Measurements from ENCODE around the gene AP3S2.
"Not testable (repeated sequence)": the region's sequence is repeated elsewhere in the genome, so short reads cannot be mapped to it uniquely, and the experiment has no call there.

Gene AP3S2

GRCh38 chr15:89799918-89800498 is 93.8 kb downstream of the AP3S2 start:
- DNase-seq, result no peak

GRCh38 chr15:89799011-89799911 is 94.5 kb downstream of the AP3S2 start:
- no peak for DNase-seq

GRCh38 chr15:89797678-89798201 is 96.1 kb downstream of the AP3S2 start:
- DNase-seq, result no peak

GRCh38 chr15:89795996-89796395 is 97.8 kb downstream of the AP3S2 start:
- no peak for DNase-seq

GRCh38 chr15:89794627-89795241 is 99.1 kb downstream of the AP3S2 start:
- peak; percentile 36 for DNase-seq

- no peak for DNase-seq
These were observed 101.5 kb downstream of the AP3S2 start for GRCh38 chr15:89792106-89792805.

- no peak for DNase-seq
These were observed 103.1 kb downstream of the AP3S2 start for GRCh38 chr15:89790661-89791060.

GRCh38 chr15:89790206-89790605 is 103.6 kb downstream of the AP3S2 start:
- no peak for DNase-seq

GRCh38 chr15:89788585-89788984 is 105.2 kb downstream of the AP3S2 start:
- DNase-seq, result not testable (repeated sequence)

GRCh38 chr15:89787944-89788343 is 105.8 kb downstream of the AP3S2 start:
- no peak for DNase-seq

- DNase-seq, result peak; percentile 73
These were observed 108.0 kb downstream of the AP3S2 start for GRCh38 chr15:89785774-89786140.

GRCh38 chr15:89785064-89785773 is 108.6 kb downstream of the AP3S2 start:
- no peak for DNase-seq

GRCh38 chr15:89784686-89784960 is 109.2 kb downstream of the AP3S2 start:
- DNase-seq, result no peak

- no peak for DNase-seq
These were observed 109.7 kb downstream of the AP3S2 start for GRCh38 chr15:89783861-89784685.

- DNase-seq, result peak; percentile 43
These were observed 110.5 kb downstream of the AP3S2 start for GRCh38 chr15:89783111-89783860.

GRCh38 chr15:89782619-89782950 is 111.2 kb downstream of the AP3S2 start:
- not testable (repeated sequence) for DNase-seq

- peak; percentile 46 for DNase-seq
These were observed 111.7 kb downstream of the AP3S2 start for GRCh38 chr15:89781891-89782618.

- DNase-seq, result no peak
These were observed 112.7 kb downstream of the AP3S2 start for GRCh38 chr15:89781055-89781454.

GRCh38 chr15:89780601-89781000 is 113.2 kb downstream of the AP3S2 start:
- DNase-seq, result no peak

Measured in fibroblast of skin of abdomen (primary cell).